ENCODE results near the gene DAPK1. TPM values are rescaled to one million over a fixed set of nuclear protein-coding genes. Genes with fewer than 3 reads are reported as not detected.

DAPK1 gene
- total and polyA plus RNA-seq, 8 donors: 29.1 to 98.7 (median 45.4) TPM

DNA sequence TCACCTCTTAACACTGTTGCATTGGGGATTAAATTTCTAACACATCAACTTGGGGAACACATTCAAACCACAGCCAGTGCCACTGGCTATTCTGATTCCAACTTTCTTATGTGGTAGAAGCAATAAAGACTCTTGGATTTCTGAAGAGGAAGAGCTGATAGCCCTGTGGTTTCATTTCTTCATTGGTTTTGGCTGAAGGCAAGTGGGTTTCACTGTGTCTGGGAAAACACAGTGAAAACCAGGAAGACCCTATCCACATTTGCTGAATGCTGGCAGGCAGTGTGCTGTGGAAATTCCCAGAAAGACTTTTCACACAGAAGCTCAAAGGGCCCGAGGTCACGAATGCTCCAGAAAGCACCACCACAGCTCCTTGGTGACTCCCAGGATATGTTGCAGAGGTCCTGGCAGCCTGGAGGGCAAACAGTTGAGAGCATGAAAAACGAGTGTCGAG, 67.1 kb downstream of the DAPK1 start:
- peak in 2 of 4 donors; percentile 5 to 7 for ATAC-seq
- no peaks in the 10 kb centered on the region for H3K9me3 ChIP-seq
- H3K4me3 ChIP-seq: no peak overlapping the region
- no peaks in the 10 kb centered on the region for H3K36me3 ChIP-seq
- TF ChIP-seq, protein P1, sequence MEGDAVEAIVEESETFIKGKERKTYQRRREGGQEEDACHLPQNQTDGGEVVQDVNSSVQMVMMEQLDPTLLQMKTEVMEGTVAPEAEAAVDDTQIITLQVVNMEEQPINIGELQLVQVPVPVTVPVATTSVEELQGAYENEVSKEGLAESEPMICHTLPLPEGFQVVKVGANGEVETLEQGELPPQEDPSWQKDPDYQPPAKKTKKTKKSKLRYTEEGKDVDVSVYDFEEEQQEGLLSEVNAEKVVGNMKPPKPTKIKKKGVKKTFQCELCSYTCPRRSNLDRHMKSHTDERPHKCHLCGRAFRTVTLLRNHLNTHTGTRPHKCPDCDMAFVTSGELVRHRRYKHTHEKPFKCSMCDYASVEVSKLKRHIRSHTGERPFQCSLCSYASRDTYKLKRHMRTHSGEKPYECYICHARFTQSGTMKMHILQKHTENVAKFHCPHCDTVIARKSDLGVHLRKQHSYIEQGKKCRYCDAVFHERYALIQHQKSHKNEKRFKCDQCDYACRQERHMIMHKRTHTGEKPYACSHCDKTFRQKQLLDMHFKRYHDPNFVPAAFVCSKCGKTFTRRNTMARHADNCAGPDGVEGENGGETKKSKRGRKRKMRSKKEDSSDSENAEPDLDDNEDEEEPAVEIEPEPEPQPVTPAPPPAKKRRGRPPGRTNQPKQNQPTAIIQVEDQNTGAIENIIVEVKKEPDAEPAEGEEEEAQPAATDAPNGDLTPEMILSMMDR (IDR thresholded peaks at IDR 0.05): no peak
- intact Hi-C loops (cut with DNase I): loop anchor here in 1 of 3 donors (10.0 kb wide), 1 partner anchor 60 kb away; no protein-coding TSS in a partner anchor
- WGBS, 2 donors: 67 to 72% methylated on average over 4 of the region's 4 CpGs
- peaks cover 24 to 29% (median 27%) of the 10 kb centered on the region in 3 donors for H3K4me1 ChIP-seq
- no peak for FAIRE-seq
- no peaks in the 10 kb centered on the region for H3K27me3 ChIP-seq
- peak overlapping the region in 2 of 4 donors; percentile 2 to 4 for H3K27ac ChIP-seq
- no peak for DNase-seq

DNA sequence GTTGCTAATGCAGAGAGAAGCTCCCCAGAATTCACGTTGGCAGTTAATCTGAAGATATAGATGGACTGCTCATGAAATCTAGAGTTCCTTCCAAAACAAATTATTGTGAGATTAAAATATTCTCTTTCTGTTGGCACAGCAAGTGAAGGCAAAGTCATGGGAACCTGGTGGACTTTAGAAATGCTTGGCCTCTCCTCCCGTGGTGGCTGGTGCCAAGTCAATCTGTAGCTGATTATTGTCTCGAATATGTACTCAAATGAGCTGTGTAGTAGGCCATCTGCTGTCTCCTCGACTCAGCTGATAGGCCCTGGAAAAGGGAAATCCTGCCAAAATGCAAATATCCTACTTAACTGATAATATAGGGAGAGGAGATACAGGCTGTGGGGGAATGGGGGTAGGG, 69.3 kb downstream of the DAPK1 start:
- Histone ChIP-seq H3K4me3 (no peak overlapping the region), H3K27ac (no peak overlapping the region), H3K9me3 (no peaks in the 10 kb centered on the region), H3K27me3 (no peaks in the 10 kb centered on the region), H3K36me3 (no peaks in the 10 kb centered on the region), H3K4me1 (peaks cover 35 to 43% (median 41%) of the 10 kb centered on the region in 3 donors)
- ATAC-seq: peak in 1 of 4 donors; percentile 6
- WGBS, 2 donors: 6 to 9% methylated on average over 4 of the region's 4 CpGs
- TF ChIP-seq, protein P1 (IDR thresholded peaks at IDR 0.05): no peak
- intact Hi-C loops (cut with DNase I): loop anchor here in 1 of 3 donors (10.0 kb wide), 1 partner anchor 62 kb away; no protein-coding TSS in a partner anchor
- no peak for DNase-seq
- FAIRE-seq: no peak

DNA sequence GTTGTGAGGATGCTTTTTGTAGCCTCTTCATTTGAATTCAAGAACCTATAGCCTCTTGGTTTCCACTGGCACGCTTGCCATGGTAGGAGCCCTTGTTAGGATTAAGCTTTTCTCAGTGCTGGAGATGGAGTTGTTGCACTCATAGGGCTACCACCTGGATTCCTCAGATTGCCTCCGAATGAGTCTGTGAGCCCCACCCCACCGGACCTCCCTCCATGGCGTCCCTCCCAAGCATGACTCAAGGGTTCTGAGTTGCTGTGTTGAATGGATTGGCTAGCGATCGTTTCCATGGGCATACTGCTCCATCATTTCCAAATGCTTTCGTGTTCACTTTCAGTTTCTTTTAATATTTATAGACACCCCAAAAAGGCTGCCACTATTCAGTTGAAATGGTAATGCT, 69.9 kb downstream of the DAPK1 start:
- TF ChIP-seq, protein P1 (IDR thresholded peaks at IDR 0.05): no peak
- intact Hi-C loops (cut with DNase I): loop anchor here in 1 of 3 donors (10.0 kb wide), 1 partner anchor 63 kb away; no protein-coding TSS in a partner anchor
- DNase-seq: no peak
- Histone ChIP-seq H3K4me1 (peaks cover 40 to 47% (median 46%) of the 10 kb centered on the region in 3 donors), H3K27me3 (no peaks in the 10 kb centered on the region), H3K9me3 (no peaks in the 10 kb centered on the region), H3K27ac (no peak overlapping the region), H3K4me3 (no peak overlapping the region), H3K36me3 (no peaks in the 10 kb centered on the region)
- no peak for FAIRE-seq
- ATAC-seq: no peak
- 92 to 94% methylated on average over 7 of the region's 7 CpGs for WGBS, 2 donors

DNA sequence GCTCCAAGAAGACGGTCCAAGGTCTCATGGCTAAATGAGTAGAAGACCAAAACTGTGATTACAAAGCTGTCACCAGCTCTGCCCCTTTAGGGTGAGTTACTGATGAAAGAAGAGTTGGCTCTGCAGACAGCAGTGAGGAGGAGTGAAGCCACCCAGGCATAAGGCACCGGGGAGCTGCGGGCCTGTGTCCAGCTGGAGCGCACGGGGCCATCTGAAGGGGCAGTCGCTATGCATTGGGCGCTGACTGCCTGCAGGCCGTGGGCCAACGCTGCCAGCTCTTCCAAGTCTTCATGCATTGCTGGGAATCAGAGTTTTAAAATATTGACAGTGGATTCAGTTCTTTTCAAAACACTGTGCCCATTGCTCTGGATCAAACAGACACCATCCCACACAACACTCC, 70.3 kb downstream of the DAPK1 start:
- intact Hi-C loops (cut with DNase I): loop anchor here in 1 of 3 donors (10.0 kb wide), 1 partner anchor 63 kb away; no protein-coding TSS in a partner anchor
- Histone ChIP-seq H3K4me3 (no peak overlapping the region), H3K27ac (peak overlapping the region in 1 of 4 donors; percentile 3), H3K9me3 (no peaks in the 10 kb centered on the region), H3K27me3 (no peaks in the 10 kb centered on the region), H3K4me1 (peaks cover 40 to 49% (median 44%) of the 10 kb centered on the region in 3 donors), H3K36me3 (no peaks in the 10 kb centered on the region)
- ATAC-seq: no peak
- no peak for DNase-seq
- 94 to 96% methylated on average over 9 of the region's 9 CpGs for WGBS, 2 donors
- FAIRE-seq: no peak
- TF ChIP-seq, protein P1 (IDR thresholded peaks at IDR 0.05): no peak

DNA sequence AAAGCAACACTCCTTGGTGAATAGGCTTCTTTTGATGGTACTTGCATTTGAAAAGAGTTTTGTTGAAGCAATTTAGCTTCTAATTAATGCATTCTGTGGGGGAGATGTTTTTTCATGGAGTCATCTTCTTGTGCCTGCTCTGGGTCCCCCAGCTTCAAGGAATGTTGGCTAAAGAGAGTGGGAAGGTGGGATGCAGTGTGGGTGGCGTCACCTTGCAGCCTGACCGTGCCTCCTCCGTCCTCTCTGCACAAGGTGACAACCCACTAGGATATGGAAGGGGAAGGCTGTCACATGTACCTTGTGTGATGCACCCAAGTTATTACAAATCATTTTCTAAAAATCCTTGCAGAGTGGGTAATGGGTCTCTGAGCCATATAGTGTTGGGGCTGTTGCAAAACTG, 70.7 kb downstream of the DAPK1 start:
- Histone ChIP-seq H3K27ac (peak overlapping the region in 1 of 4 donors; percentile 81), H3K9me3 (no peaks in the 10 kb centered on the region), H3K4me1 (peaks cover 44 to 49% (median 44%) of the 10 kb centered on the region in 3 donors), H3K27me3 (no peaks in the 10 kb centered on the region), H3K36me3 (no peaks in the 10 kb centered on the region), H3K4me3 (no peak overlapping the region)
- intact Hi-C loops (cut with DNase I): loop anchor here in 1 of 3 donors (10.0 kb wide), 1 partner anchor 64 kb away; no protein-coding TSS in a partner anchor
- TF ChIP-seq, protein P1 (IDR thresholded peaks at IDR 0.05): no peak
- 97% methylated on average over 3 of the region's 3 CpGs for WGBS, 2 donors
- FAIRE-seq: no peak
- ATAC-seq: no peak
- no peak for DNase-seq
